HuH-7 (cell line): Measurements from ENCODE around the gene MAD1L1.

Experiments used
- DNase-seq: peaks from one replicate; pipeline ENCODE4 v3.0.0; 2011; ENCODE audit warnings: low spot score

MAD1L1 gene

DNA sequence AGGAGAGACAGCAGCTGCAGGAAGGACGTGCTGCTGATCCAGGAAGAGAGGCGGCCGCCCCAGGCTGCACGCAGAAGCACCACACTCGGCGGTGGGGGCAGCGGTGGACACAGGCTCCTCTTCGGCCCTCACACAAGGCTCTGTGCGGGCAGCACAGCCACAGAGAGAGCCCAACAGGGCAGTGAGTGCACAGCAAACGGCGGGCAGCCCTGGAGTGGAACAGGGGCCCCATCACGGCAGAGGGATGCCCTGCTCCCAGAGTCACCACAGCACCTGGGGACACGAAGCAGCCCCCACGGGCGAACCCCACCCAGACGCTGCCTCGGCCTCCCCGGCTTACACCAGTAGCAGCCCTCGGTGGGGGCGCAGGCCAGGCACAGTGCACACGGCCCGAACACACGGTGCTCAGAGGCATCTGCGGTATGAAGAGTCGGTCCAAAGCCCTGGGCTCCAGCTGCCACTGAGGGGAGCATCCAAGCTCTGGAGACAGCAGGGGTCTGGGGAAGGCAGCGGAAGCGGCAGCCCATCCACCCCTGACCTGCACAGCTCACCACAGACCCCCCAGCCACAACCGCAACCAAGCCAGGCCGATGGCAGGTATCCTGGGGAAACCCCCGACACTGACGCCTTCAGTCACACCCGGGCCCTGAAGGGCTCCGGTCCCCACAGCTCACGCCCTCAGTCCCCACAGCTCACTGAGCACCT lies 26.1 kb upstream of the MAD1L1 start:
- no peak for DNase-seq

GRCh38 chr7:2257651-2258050 lies 24.9 kb upstream of the MAD1L1 start:
- no peak for DNase-seq

- no peak for DNase-seq
These were observed 24.4 kb upstream of the MAD1L1 start for GRCh38 chr7:2257046-2257551.

GRCh38 chr7:2256306-2257045 lies 23.7 kb upstream of the MAD1L1 start:
- no peak for DNase-seq

DNA sequence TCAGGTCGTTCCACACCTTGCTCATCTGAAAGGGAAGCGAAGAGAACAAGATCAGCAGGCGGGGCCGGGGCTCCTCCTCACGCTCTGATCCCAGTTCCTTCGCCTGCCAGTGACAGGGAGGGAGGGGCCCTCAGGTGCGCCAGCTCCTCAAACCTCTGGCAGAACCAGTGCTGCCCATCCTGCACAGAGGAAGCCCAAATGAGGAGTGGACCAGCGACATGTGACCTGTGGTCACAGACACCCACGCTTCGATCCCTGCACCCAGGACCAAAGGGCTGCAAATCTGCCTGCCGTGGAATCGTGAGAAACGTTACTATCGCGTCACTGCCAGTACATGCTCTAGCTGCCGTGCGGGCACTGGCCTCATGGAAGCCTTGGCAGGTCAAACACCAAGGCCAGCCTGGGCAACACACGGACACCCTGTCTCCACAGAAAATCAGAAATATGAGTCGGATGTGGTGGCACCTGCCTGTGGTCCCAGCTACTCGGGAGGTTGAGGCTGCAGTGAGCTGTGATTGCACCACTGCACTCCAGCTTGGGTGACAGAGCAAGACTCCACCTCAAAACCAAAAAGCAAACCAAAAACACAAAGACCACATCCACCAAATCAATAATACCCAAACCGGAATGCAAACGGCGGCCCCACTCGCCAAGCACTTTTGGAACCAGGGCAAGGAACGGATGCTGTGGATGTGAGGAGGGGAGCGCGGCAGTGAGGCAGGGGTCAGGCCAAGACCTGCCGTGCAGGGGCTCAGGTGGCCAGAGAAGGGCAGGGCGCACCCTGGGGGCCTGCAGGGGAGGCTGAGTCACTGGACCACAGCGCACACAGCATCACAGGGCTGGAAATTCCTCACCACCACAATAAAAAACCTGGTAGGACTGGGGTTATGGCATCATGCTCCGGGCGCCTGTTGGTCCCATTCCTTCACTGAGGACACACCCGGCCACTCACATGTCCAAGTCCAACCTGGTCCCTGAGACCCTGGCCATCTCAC lies 22.7 kb upstream of the MAD1L1 start:
- no peak for DNase-seq

- DNase-seq: no peak
These were observed 21.8 kb upstream of the MAD1L1 start for GRCh38 chr7:2254429-2255144.

DNA sequence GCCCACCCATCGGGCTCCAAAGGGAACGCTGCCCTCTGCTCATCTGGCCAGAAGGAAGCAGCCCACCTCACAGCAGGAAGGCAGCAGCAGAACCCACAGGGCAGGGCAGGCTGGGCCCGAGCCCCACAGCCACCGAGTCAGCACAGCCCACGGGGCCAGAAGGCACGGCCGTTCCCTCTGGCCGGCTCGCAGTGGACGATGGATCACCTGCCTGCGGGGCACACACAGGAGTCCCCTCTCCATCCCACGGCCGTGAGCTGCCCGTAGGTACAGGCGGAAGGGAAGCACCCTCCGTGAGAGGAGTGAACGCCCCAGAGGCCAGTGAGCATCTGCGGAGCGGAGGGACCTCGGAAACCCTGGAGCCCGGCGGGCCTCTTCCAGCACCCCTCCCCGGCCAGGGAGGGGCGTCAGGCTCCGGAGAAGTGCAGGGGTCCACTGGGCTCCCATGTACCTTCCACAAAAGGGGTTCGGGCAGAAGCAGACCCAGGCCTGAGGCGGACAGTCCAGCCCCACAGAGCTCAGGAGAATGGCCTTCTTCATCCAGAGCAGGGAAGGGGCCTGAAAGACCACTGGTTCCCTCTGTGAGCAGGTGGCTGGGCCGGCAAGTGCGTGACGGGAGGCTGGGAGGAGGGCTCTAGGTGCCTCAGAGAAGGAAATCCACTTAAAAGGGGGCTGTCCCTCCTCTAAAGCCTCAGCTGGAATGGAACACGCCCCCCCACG lies 20.9 kb upstream of the MAD1L1 start:
- no peak for DNase-seq

- no peak for DNase-seq
These were observed 20.3 kb upstream of the MAD1L1 start for GRCh38 chr7:2253021-2253420.

DNA sequence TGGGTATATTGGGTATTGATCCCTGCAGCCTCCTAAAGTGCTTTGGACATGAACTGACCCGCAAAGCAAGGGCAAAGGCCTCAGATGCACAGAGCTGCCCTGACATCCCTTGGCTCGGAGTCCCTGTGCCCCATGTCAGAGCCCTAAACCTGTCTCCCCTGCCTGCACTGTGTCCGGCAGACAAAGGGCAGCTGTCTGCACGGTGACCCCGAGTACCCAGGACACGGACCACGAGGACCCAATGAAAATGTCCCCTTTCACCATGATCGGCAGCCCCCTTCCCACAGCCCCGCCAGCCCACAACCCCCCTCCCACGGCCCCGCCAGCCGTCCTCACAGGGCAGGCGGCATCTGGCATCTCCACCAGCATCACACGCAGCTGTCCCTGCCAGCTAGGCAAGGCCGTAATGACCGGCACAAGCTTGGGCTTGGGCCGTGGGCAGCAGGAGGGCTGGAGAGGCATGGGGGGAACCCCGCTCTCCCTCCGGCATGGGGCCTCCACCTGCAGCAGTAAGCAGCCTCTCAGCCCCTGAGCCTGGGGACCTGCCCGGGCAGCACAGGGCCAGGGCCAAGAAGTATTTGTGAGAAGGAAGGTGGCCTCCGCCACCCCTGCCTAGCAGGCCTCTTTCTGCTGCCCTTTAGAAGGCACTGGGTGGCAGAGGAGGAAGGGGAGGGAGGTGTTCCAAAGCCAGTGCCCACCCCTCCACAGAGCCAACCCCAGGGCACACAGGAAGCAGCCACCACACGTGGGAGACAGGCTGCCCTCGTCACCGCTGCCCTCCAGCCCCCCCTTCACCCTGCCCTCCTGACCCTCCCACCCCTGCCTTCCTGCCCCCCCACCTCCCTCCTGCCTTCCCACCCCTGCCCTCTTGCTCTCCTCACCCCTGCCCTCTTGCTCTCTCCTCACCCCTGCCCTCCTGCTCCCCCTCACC lies 19.4 kb upstream of the MAD1L1 start:
- DNase-seq: no peak

GRCh38 chr7:2251381-2251780 lies 18.6 kb upstream of the MAD1L1 start:
- DNase-seq: no peak

DNA sequence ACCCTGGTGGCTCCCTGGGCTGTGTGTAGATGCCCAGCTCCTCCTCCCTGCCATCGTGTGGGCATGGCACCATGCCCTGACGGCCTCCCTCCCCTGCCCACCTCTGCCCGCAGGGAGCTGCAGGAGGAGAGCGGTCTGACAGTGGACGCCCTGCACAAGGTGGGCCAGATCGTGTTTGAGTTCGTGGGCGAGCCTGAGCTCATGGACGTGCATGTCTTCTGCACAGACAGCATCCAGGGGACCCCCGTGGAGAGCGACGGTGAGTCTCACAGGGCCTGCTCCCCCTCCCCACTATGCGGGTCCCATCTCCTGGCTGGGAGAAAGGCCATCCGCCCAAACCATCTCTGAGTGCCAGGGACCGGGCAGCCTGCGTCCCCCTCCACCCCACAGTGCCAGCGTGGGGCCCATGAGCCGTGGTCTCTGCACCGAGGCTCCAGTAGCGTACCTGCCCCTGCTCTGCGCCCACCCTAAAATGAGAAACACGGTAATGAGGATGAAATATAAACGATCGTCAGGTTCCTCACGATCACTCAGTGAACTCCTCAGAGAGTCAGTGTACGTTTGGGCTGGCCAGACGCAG lies 17.1 kb upstream of the MAD1L1 start:
- no peak for DNase-seq

DNA sequence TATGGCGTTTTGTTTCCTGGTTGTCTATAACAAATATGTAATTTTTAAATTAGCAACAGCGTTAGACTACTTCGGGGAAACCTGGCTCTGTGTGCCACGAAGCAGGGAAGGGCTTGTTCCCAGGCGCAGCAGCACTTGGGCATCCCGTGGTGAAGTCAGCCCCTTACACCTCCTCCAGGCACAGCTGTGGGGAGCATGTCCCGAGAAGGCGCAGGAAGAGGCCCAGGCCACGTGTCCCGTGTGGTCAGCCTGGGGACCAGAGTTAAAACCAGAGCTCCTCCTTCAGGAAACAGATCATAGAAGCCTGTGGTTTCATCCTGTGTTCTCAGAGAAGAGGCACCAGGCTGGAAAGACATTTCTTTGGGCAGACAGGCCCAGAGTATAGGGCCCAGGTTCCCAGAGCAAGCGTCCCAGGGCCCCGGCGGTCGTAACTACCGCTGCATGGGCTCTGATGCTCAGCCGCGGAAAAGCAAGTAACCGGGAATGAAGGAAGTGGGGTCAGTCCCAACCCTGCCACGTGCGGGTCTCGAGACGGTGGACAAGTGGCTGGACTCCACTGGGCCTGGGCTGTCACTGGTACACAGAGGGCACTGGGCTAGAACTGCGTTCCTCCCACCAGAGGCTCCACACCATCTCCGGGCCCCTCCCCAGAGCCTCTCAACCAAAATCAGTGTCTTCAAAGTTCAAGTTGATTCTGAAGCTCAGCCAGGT lies 16.4 kb upstream of the MAD1L1 start:
- no peak for DNase-seq

DNA sequence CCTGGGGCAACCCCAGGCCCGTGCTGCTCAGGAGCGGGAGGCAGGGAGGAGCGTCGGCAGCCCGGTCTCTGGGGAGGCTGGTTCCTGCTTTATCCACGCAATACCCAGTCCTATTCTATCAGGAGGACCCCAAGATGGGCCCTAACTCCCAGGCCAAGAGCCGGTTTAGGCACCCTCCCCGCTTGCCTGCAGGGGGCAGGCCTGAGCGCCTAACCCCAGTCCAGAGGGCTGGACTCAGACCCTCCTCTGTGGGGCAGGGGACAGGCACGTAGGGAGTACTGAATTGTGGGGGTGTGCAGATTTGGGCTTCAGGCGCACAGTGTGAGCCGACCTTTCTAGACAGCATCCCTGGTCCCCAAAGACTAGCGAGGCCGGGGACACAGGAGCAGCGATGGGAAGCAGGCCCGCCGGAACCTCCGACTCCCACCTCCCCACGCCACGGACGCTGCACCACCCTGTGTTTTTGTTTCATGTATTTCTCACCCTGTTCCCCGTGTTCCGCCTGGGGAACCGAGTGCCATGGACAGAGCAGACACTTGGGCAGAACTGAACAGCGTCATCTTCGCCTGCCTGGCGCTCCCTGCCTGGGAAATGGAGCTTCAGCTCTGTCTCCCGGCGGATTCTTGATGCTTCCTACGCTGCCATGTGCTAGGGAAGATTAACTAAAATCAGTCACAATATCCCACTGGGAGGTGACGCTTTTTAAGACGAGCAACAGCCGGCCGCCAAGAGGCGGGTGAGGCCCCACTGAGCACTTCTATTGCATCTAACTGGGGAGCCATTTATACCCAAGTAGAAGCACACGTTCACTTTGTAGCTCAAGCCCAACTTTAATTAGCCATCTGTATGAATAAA lies 14.6 kb upstream of the MAD1L1 start:
- DNase-seq: peak; percentile 92

DNA sequence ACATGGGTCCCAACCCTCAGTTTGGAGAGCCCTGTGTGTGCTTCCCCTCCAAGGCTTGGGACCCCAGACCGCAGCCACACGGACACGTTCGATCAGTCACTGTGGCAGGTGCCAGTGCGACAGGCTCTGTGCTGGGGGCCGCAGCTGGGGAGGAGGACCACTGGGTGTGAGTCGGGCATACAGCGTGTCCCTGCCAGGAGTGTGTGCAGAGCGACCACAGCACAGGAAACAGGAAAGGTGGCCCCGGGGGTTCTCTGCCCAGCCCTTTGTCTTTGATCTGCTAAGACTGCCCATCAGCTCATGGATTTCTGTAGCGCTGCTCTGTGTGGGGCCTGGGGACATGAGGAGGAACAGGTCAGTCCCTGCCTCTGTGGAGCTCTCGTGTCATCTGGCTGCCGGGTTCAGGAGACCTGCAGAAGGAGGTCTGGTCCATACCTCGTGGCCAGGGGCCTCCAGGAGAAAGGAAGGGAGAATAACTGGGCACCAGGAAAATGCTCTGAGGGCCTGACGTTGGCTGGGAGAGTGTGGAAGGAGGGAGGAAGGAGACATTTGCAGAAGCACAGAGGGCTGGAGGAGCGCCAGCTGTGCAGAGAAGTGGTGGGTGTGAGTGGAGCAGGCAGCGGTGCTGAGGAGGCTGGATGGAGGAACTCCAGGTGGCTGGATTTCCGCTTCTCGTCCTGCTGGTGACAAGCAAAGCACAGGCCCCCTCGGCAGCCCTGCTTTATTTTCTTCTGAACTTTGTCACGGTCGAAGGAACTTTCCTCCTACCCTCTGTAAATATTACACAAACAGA lies 13.3 kb upstream of the MAD1L1 start:
- DNase-seq: no peak

DNA sequence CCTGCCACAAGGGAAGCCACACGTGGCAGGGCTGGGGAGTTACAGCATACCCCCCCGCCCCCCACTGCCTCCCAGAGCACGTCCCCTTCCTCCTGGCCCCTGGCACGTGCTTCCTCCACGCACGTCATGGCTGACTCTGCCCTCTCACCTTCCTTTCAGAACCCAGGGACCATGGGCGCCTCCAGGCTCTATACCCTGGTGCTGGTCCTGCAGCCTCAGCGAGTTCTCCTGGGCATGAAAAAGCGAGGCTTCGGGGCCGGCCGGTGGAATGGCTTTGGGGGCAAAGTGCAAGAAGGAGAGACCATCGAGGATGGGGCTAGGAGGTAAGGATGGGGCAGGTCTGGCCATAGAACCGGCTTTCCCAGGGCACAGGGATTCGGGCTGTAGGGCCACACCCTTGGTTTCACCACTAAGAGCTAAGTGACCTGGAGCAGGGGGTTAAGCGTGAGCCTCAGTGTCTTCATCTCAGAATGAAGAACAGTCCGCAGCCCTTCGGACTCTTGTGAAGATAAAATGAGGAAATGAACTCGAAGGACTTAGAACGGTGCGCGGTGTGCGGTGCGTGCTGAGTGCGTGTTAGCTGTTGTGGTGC lies 11.8 kb upstream of the MAD1L1 start:
- no peak for DNase-seq

DNA sequence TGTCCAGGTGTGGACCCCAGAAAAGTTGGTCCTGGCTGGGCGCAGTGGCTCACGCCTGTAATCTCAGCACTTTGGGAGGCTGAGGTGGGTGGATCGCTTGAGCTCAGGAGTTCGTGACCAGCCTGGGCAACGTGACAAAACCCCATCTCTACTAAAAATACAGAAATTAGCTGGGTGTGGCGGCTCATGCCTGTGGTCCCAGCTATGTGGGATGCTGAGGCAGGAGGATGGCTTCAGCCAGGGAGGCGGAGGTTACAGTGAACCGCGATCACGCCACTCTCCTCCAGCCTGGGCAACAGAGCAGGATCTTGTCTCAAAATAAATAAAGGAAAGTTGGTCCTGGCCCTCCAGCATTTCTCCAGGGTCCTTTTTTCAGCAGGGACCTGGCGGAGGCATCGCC lies 10.7 kb upstream of the MAD1L1 start:
- DNase-seq: no peak
